Colonic mucosa (tissue), 4 donors: ENCODE data around the gene RAD9A. TPM values are rescaled to one million over a fixed set of nuclear protein-coding genes. Genes with fewer than 3 reads are reported as not detected.

Source experiments
- DNase-seq: peaks from one replicate; pipeline ENCODE4 v3.0.0-alpha.2; 2020
- H3K27ac ChIP-seq: fragments of 200-600 bp; one replicate; pipeline ENCODE4 v1.8.0; 2021
- H3K27me3 ChIP-seq: fragments of 200-600 bp; one replicate; pipeline ENCODE4 v1.8.0; 2021
- H3K36me3 ChIP-seq: fragments of 200-600 bp; one replicate; pipeline ENCODE4 v1.8.0; 2021
- H3K4me1 ChIP-seq: fragments of 200-600 bp; one replicate; pipeline ENCODE4 v1.8.0; 2021; ENCODE audit warnings: mild to moderate bottlenecking
- H3K4me3 ChIP-seq: fragments of 200-600 bp; one replicate; pipeline ENCODE4 v1.8.0; 2021
- H3K9ac ChIP-seq, 2 donors: one replicate each; pipeline ENCODE4 v1.7.0; 2013; ENCODE audit warnings: control low read depth in 2 of 2, low read depth in 2 of 2, low read length in 2 of 2
- H3K9me3 ChIP-seq: fragments of 200-600 bp; one replicate; pipeline ENCODE4 v1.8.0; 2021
- CTCF ChIP-seq: fragments of 200-600 bp; IDR thresholded peaks from one replicate; pipeline ENCODE4 v1.8.0; 2022; ENCODE audit warnings: antibody characterized with exemption, mild to moderate bottlenecking
- intact Hi-C: fragments of 100-400 bp; cut with DNase I; formaldehyde crosslinking; loops from one replicate; pipeline ENCODE4 v1.14.1; 2022
- total RNA-seq, 2 donors: library from RNA; stranded (reverse); fragmentation: NEBNext Ultra II Directional in 1 of 2; extraction: Animal tissue kit (Norgen Biotek cat#: 25700) in 1 of 2; gene quantifications; one replicate each; pipeline ENCODE4 v1.2.1, GENCODE V29; 2021
- donor health status: healthy.
- donor health status: DM: no; HTN: no; CAD: no.
- donor health status: DM: no; HTN: no; CAD: no.

The RAD9A gene
- total RNA-seq, 2 donors from 2014 or later: 21.8 to 35.1 TPM

- Histone ChIP-seq H3K4me1 (no peaks in the 10 kb centered on the region), H3K4me3 (no peak overlapping the region), H3K36me3 (no peaks in the 10 kb centered on the region), H3K27ac (no peak overlapping the region), H3K9me3 (no peaks in the 10 kb centered on the region), H3K27me3 (no peaks in the 10 kb centered on the region), H3K9ac (no peak overlapping the region)
- DNase-seq: no peak
- intact Hi-C loops: no loop called here
- no peak for TF ChIP-seq CTCF
Measured at GRCh38 chr11:67413266-67413849, 21.6 kb downstream of the RAD9A start.

GRCh38 chr11:67415501-67416304 is 23.9 kb downstream of the RAD9A start, which contains the start of gene CARNS1:
Gene CARNS1 (plus strand): TSS chr11:67415678. CDS start chr11:67416200, 522 bp downstream.
- Histone ChIP-seq H3K4me1 (no peaks in the 10 kb centered on the region), H3K9me3 (no peaks in the 10 kb centered on the region), H3K27me3 (no peaks in the 10 kb centered on the region), H3K36me3 (no peaks in the 10 kb centered on the region), H3K9ac (peak within 1 kb of the TSS in 1 of 2 donors; percentile 35), H3K27ac (no peak within 1 kb of the TSS), H3K4me3 (peak within 1 kb of the TSS; percentile 31)
- intact Hi-C loops: no loop called here
- TF ChIP-seq CTCF: no peak
- no peak for DNase-seq

- intact Hi-C loops: no loop called here
- Histone ChIP-seq H3K4me1 (no peaks in the 10 kb centered on the region), H3K27ac (no peak overlapping the region), H3K9me3 (no peaks in the 10 kb centered on the region), H3K36me3 (no peaks in the 10 kb centered on the region), H3K9ac (no peak overlapping the region), H3K27me3 (no peaks in the 10 kb centered on the region), H3K4me3 (no peak overlapping the region)
- DNase-seq: no peak
- TF ChIP-seq CTCF: no peak
Measured at GRCh38 chr11:67416416-67417335, 24.9 kb downstream of the RAD9A start.

- no peak for TF ChIP-seq CTCF
- Histone ChIP-seq H3K36me3 (no peaks in the 10 kb centered on the region), H3K27ac (no peak overlapping the region), H3K9me3 (no peaks in the 10 kb centered on the region), H3K27me3 (no peaks in the 10 kb centered on the region), H3K4me1 (no peaks in the 10 kb centered on the region), H3K4me3 (no peak overlapping the region), H3K9ac (no peak overlapping the region)
- no peak for DNase-seq
- intact Hi-C loops: no loop called here
Measured at GRCh38 chr11:67417425-67417824, 25.6 kb downstream of the RAD9A start.
